Esophagus muscularis mucosa (tissue), 4 donors: ENCODE results near the gene ADCY10.

Experiments used
- CTCF ChIP-seq, 3 experiments: fragments of 200-600 bp in 2 of 3; fragments of 450-650 bp in 1 of 3; sonication (generic) in 2 of 3; IDR thresholded peaks; one replicate each; pipeline ENCODE4 v1.5.1; 2017 to 2019; ENCODE audit warnings: antibody characterized with exemption in 3 of 3, mild to moderate bottlenecking in 2 of 3, moderate library complexity in 1 of 3
- EP300 ChIP-seq: sonication (generic); formaldehyde crosslinking; IDR thresholded peaks from one replicate; pipeline ENCODE4 v1.6.1; 2017; ENCODE audit warnings: antibody characterized with exemption
- POLR2A ChIP-seq: fragments of 450-650 bp; IDR thresholded peaks from one replicate; pipeline ENCODE4 v1.6.1; 2017; ENCODE audit warnings: antibody characterized with exemption, moderate library complexity, mild to moderate bottlenecking, low read depth
- POLR2AphosphoS5 ChIP-seq, 2 donors: sonication (generic); formaldehyde crosslinking; IDR thresholded peaks; one replicate each; pipeline ENCODE4 v1.6.1; 2017; ENCODE audit warnings: antibody characterized with exemption in 2 of 2

DNA sequence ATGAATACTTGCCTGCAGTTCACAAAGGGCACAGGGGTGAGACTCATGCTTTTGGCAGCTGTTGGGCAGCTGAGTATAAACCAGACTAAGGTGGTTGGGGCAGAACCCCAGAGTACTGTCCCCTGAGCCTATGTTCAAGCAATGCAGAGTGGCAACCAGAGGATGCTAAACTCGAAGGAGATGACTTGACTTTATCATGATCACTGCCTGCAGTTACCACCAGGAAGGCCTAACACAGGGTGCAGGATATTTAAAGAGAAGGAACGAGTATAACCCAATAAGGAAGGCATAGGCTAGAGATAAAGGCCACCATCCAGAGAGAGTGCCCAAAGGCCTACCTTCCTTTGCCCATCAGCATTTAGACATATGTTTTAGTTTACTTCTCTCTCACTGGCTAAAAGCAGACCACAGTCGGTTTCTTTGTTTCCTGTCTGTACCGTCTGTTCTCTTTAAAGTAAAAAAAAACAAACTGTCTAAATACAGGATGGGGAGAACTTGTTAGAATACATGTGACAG lies 108.8 kb downstream of the ADCY10 start:
- no peak for TF ChIP-seq CTCF (IDR thresholded peaks at IDR 0.05)
- no peak for TF ChIP-seq POLR2A
- no peak for TF ChIP-seq POLR2AphosphoS5 (IDR thresholded peaks at IDR 0.05)
- TF ChIP-seq EP300, result no peak
